Dermis blood vessel endothelial cell (primary cell): ENCODE measurements around the gene EFNA3. TPM values are rescaled to one million over a fixed set of nuclear protein-coding genes. Genes with fewer than 3 reads are reported as not detected.

Experiments
- DNase-seq: peaks from one replicate; pipeline ENCODE4 v3.0.0; 2010
- total RNA-seq: library from RNA; depleted of rRNA; stranded (reverse); fragments of >200 nt; gene quantifications from 2 replicates; pipeline ENCODE4 v1.2.3, GENCODE V29; 2014

EFNA3 gene, protein sequence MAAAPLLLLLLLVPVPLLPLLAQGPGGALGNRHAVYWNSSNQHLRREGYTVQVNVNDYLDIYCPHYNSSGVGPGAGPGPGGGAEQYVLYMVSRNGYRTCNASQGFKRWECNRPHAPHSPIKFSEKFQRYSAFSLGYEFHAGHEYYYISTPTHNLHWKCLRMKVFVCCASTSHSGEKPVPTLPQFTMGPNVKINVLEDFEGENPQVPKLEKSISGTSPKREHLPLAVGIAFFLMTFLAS
- 1.9 and 2.2 TPM in 2 replicates for total RNA-seq

DNA sequence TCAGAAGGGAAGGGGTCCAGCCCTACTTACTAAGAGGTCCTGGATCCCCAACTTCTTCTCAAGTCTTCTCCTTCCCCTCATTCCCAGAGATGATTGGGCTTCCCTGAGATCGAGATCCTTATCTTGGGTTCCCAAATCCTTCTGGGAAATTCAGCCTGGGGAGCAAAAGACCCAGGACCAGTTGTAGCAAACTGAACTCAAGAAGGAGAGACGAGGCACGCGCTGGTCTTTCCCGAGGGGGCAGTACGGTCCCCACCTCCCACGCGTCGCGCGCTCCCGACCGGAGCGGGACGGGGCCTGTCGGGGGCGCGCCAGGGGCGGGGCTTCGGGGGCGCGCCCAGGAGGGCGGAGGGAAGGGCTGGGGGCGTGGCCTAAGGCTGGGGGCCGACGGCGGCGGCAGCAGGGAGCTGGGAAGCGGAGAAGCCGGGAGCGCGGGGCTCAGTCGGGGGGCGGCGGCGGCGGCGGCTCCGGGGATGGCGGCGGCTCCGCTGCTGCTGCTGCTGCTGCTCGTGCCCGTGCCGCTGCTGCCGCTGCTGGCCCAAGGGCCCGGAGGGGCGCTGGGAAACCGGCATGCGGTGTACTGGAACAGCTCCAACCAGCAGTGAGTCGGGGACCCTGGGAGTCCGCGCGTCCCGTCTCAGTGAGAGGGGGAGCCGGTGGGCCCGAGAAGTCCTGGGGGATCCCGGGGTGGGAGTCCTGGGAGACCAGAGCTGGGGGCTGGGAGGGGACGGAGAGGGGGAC, at the start of gene EFNA3:
Gene EFNA3 (plus strand): TSS at position 369 of the 741 bp plus-strand sequence. CDS start 105 bp downstream, at position 474.
- DNase-seq = peak; percentile 71

DNA sequence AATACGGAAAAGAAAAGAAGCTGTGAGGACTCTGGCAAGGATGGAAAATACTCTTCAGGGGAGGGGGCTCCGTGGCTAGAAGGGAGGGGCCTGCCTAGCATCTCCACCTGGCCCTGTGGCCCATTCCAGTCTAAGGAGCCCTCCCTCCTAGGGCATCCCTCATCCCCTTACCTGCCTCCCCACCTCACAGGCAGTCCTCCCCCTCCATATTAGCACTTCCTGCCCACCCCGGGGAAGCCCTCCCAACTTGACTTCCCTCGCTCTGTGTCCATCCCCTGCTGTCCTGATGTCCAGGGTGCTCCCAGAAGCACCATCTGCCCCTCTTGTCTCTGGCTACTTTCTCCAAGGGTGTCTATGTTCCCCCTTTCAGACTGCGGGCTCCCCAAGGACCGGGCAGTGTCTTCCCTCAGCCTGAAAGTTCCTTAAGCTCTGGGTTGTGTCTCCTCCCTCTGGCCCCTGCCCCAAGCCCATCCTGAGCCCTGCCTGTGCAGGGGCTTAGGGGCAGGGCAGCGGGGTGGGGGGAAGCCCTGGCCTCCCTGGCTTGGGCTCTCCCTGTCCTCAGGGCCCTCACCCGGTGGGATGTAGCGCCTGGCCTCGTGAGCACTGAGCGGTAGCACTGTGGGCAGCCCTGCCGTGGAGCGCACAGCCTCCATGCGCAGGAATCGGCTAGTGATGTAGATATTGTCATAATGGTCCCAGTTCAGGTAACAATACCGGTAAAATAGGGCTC, 49.0 kb upstream of the EFNA3 start:
- no peak for DNase-seq

DNA sequence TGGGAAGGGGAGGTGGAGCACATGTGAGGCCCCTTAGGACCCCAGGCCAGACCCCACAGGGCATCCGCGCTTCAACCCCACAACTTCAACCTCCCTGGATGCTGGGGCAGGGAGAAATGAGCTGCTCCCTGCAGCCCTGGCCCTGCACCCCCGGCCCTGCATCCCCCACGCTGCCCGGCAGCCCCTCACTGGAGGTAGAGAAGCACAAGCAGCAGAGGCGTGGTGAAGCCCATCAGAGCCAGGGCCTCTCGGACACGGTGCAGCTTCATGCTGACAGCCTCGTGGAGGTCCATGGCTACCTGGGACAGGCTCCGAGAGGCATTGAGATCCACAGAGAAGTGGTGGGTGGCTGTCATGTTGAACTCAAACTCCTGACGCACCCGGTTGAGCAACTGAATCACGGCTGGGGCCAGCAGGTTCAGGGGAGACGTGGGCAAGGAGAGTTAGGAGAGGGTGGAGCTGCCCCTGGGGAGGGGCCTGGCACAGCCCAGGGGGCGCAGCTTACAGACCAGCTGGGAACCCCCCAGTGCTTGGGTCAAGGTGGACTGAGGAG, 48.3 kb upstream of the EFNA3 start:
- no peak for DNase-seq

DNA sequence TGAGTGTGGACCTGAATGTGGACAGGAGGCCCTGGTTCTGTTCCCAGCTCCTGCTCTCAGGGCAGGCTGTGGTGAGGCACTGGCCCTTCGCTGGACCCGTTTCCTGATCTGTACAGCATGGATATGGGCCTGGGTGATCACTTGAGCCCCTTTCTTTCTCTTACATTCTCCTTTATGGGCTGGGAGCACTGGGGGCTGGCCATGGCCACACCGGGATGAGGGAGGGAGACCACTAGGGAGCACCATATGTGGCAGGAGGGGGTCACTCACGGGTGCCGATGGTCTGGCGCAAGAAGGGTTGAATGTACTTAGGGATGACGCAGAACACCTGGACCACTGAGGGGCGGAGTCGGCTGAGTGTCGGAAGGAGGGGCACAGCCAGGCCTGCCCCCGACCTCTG, 47.7 kb upstream of the EFNA3 start:
- DNase-seq = no peak

GRCh38 chr1:155032886-155033285, 45.8 kb upstream of the EFNA3 start:
- DNase-seq = no peak

DNA sequence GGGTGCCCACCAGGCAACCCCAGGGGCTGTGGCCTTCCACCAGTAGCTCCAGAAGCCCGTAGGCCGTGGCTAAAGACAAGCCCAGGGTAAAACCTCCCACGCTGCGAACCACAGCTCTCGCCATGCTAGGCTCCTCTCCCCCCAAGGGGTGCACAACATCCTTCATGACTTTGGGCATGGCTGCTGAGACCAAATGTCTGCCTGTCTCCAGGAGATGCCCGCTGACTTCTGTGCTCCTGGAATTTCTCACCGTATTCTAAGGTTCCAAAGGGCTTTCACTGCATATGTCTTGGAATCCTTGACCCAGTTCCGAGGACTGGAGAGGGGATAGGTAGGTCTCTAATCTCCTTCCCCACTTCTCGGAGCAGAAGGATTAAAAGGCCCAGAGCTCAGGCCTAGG, 45.1 kb upstream of the EFNA3 start, which contains the start of the genes DCST1 and DCST2:
Gene DCST1 (plus strand): TSS at position 301 of the 400 bp plus-strand sequence. CDS start 213 bp downstream, outside the sequence.
Gene DCST2 (minus strand): TSS at position 258 of the 400 bp plus-strand sequence. CDS start 80 bp downstream, at position 178.
- no peak for DNase-seq

DNA sequence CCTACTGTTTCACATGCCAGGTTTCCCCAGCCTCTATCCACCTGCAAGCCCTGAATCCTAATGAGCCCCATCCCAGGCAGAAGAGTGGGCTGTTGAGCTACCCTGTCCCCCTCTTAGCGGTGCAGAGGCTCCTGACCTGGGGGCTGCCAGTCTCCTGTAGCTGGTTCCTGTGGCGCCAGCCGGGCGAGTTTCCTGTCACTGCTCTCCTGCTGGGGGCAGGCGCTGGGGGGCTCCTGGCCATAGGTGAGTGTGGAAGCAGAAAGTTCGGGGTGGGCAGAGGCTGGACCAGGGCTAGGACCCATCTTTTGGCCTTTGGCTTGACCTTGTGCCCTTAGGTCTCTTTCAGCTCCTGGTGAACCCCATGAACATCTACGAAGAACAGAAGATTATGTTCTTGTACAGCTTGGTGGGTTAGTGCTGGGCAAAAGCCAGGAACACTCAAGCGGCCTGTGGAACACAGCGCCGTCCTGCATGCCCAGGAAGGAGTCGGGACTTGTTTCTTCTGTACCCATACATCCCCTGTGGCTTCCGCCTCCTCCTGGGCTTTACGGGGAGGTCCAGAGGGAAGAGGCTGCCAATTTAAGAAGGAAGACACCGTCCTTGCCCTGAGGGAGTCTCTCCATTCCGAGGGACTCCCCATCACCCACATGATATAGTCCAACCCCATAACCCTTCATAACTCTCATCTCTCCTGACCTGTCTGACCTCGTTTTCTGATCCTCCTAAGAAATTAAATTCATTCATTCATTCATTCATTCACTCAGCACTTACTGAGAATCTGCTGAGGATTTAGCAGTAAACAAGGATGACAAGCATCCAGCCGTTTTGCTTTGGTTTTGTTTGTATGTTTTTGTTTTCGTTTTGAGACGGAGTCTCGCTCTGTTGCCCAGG, 44.1 kb upstream of the EFNA3 start:
- no peak for DNase-seq

GRCh38 chr1:155035936-155036335, 42.7 kb upstream of the EFNA3 start:
- no peak for DNase-seq

GRCh38 chr1:155037043-155037442, 41.6 kb upstream of the EFNA3 start:
- DNase-seq = no peak

- DNase-seq = no peak
Measured at GRCh38 chr1:155037851-155038441, 40.7 kb upstream of the EFNA3 start.

DNA sequence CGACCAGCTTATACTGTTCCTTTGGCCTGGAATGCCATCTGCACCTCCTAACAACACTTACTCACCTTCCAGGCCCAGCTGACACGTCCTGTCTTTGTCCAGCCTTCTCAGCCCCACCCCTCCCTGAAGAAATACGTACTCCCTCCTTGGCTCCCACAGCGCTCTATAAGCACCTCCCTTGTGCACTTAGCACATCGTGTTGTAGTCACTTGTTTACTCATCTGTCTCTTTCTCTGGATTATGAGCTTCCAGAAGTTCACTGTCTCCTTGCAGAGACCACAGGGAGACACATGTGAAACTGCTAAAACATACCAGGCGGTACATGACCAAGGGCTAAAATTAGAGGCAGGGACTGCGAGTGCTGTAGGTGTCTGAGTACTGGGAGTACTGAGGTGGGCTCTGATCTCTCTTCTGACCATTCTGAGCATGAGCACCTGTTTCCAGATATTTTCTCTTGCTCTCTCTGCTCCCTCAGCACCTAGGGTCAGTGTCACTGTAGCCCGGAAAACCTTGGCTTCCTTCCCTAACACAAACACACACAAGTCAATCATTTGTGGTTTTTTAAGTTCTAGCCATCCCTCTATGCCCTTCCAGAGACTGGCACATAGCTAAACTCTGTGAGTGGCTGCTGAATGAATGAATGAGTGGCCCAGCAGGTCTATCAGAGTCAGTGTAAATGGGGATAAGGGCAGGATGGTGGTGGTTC, 39.9 kb upstream of the EFNA3 start:
- DNase-seq = peak; percentile 56

DNA sequence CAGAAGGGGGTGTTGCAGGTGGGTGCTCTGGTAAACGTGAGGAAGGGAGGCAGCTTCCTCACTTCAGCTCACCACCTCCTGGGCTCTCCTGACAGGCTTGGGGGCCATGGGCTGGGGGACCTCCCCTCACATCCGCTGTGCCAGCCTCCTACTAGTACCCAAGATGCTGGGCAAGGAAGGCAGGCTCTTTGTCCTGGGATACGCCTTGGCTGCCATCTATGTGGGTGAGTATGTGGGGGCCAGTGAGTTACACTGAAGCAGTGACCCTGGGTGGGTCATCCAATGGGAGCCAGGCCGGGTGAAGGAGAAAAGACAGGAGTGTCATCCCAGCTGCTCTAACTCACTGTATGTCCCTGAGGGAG, 39.3 kb upstream of the EFNA3 start:
- DNase-seq = no peak

- no peak for DNase-seq
Measured at GRCh38 chr1:155040358-155041093, 38.1 kb upstream of the EFNA3 start.

- no peak for DNase-seq
Measured at GRCh38 chr1:155042789-155043188, 35.8 kb upstream of the EFNA3 start.

DNA sequence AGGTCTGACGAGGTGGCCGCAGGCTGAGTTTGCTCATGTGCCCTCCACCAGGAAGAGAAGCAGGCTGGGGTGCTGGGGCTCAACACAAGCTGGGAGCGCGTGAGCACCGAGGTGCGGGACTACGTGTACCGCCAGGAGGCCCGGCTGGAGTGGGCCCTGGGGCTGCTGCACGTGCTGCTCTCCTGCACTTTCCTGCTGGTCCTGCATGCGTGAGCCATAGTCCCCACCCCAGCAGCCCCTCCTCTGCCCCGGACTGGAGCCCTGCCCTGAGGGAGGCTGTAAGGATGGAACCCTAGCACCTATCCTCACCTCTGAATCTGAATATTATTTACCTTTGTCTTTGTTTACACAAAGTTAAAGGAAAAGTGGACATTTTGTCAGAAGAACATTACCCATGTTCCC, 35.3 kb upstream of the EFNA3 start:
- DNase-seq = no peak

DNA sequence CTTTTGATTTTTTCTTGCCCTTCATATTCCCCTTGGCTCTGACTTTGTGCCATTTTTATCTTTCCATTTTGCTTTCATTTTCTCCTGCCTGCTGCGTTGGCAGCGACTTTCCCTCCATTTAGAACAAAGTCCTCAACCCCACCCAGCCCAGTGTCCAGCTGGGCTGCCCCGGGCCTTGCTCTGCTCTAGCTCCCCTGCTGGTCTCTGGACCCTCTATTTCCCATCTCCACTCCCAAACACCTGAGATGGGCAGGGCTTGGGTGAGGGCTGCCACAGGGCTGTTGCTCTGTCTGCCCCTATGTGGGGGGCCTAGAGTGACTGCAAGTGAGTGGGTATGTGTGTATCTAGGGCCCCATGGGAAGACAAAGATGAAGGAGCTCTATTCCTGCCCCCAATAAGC, 34.8 kb upstream of the EFNA3 start:
- DNase-seq = no peak

DNA sequence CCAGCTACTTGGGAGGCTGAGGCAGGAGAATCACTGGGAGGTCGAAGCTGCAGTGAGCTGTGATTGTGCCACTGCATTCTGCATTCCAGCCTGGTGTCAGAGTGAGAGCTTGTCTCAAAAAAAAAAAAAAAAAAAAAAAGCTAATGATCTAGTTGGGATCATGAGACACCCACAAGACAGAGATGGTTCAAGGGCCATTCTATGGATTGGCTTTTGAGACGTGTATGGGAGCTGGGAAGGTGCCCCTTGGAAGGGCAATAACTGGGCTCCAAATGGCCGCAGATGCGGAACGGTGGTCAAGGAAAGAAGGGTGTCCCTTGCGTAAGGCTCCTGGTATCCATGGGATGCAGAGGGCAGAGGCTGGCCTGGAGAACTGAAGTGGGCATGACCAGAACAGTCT, 34.3 kb upstream of the EFNA3 start:
- no peak for DNase-seq

DNA sequence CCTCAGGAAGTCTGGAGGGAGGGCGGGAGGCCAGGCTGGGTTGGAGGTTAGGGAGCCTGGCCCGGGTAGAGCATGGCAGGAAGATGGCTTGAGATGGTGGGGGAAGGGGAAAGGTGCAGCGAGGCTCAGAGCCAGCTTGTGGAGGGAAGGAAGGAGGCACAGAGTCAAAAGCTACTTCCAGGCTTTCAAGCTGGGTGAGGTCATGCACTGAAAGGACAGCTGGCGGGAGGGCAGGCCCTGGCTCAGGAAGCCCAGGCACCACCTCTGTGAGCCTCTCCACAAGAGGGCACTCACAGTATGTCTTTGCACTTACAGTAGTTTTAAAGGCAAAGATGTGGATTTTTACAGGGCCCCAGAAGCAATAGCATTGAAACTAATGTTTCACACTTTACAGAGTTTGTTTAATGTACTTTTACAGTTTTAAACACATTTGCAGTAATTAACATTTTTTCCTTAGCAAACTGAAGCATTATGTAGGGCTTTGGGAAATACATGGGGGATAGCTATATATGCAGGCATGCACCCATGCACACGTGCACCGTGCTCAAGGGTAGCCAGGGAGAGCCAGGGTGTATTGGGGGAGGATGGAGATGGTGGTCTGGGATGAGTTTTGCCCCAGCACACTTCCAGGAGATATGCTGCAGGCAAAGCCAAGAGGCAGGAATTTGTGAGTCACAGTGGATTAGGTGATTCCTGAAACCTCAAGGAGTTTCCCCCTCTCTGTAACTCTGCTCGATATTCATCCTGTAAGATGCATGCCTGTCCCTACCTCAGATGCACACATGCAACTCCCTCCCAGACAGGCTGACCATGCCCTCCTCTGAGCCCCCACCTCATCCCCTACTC, 33.6 kb upstream of the EFNA3 start:
- DNase-seq = peak; percentile 92
